H54 (cell line): ENCODE results near the gene VGLL2.

Experiments
- DNase-seq: peaks from one replicate; pipeline ENCODE4 v3.0.0; 2011; ENCODE audit warnings: low spot score, mixed read lengths; ENCODE audit not compliant: insufficient read length
- FAIRE-seq: peaks from 3 replicates; lab custom pipeline; 2011; peaks lifted over from hg19 to GRCh38; lab: Jason Lieb, UNC
- POLR2A ChIP-seq: IDR thresholded peaks from 2 replicates; pipeline ENCODE4 v1.6.1; 2011; ENCODE audit warnings: low read depth, mild to moderate bottlenecking, low read length

The VGLL2 gene

GRCh38 chr6:117263353-117263927, 1.9 kb upstream of the VGLL2 start:
- TF ChIP-seq POLR2A, result no peak
- no peak for FAIRE-seq
- no peak for DNase-seq

DNA sequence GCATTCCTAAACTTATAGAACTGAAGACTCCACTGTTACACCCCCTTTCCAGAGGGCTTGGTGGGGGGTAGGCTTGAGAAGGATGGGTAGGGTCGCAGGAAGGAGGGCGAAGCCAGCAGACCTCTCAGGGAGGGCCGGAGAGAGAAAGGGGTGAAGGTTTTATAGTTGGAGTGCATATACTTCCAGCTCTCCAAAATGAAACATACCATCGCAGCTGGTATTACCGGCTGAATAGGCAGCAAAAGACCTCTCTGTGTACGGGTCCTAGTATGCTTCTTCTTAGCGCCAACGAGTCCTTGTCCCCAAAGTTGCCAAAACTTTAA, 1.0 kb upstream of the VGLL2 start:
- FAIRE-seq (no peak), DNase-seq (no peak)
- TF ChIP-seq POLR2A, result no peak

- FAIRE-seq, result no peak
- no peak for TF ChIP-seq POLR2A
- DNase-seq, result no peak
These were observed 507 bp upstream of the VGLL2 start for GRCh38 chr6:117264692-117265409.

- TF ChIP-seq POLR2A, result no peak
- FAIRE-seq (no peak), DNase-seq (no peak)
These were observed 1.1 kb downstream of the VGLL2 start for GRCh38 chr6:117266257-117267053.

GRCh38 chr6:117267054-117267347, 1.6 kb downstream of the VGLL2 start:
- no peak for TF ChIP-seq POLR2A
- FAIRE-seq, result no peak
- DNase-seq, result no peak

DNA sequence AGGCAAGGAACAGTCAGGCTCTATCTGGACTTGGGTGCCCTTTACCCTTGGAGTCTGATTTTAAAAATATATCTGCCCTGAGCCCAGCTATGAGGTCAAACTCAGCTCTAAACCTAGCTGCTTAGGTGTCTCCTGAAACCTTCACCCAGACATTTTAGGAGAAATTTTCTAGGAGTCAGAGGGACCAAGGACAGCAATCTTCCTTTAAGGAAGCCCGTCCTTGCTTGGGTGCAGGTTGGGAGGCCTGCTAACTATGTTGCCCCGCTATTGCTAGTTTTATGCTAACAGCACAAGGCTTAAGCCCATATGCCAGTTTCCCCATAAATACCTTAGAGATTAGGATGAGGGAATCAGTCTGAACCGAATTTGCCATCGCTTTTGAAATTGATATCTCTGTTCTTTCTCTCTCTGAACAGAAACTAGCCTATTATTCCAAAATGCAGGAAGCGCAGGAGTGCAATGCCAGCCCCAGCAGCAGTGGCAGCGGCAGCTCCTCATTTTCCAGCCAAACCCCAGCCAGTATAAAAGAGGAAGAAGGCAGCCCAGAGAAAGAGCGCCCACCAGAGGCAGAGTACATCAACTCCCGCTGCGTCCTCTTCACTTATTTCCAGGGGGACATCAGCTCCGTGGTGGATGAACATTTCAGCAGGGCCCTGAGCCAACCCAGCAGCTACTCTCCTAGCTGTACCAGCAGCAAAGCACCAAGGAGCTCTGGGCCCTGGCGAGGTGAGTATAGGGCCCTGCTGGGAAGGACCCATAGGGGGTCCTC, 2.6 kb downstream of the VGLL2 start:
- TF ChIP-seq POLR2A, result no peak
- DNase-seq (no peak), FAIRE-seq (no peak)

DNA sequence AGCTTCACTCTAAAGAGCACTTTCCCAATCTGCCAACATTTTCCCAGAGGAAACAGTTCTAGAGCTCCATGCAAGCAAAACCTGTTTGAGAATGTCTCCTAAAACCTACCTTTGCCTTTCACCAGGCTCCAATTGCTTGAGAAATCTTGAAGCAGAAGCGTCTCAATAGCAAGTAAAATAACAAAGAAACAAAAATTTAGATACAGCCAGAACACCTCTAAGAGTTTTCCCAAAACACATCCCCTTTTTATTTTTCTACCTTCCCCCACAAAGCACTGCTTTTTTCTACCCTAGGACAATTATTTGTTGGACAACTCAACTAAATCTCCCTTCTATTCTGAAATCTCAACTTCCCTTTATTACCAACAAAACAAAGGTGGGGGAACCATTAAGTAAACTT, 3.6 kb downstream of the VGLL2 start:
- DNase-seq (no peak), FAIRE-seq (no peak)
- TF ChIP-seq POLR2A, result no peak

GRCh38 chr6:117269638-117270054, 4.3 kb downstream of the VGLL2 start:
- no peak for TF ChIP-seq POLR2A
- FAIRE-seq (no peak), DNase-seq (no peak)

DNA sequence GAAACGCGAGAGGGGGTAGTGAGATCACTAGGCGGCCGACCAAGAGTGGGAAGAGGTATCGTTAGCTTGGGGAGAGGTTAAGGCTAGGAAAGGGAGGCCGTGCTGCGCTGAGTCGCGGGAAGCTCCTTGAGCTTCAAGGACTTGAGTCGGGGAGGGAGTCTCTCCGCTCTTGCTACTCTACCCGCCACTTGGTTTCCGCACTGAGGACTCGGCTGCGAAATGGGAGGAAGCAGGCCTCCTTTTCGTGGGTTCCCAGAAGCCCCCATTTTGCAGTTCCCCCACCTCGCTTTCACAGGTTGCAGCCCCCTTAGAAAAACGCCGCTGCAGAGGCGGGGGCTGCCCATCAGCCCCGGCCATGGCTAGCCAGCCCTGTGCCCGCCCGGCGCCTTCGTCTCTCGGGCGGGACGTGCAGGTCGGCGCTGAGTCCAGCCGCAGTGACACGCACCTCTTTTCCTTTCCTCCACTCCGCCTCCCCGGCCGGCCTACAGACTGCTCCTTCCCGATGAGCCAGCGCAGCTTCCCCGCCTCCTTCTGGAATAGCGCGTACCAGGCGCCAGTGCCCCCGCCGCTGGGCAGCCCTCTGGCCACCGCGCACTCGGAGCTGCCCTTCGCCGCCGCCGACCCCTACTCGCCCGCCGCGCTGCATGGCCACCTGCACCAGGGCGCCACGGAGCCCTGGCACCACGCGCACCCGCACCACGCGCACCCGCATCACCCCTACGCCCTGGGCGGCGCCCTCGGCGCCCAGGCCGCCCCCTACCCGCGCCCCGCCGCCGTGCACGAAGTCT, 4.9 kb downstream of the VGLL2 start:
- FAIRE-seq, result no peak
- TF ChIP-seq POLR2A, result no peak
- no peak for DNase-seq

DNA sequence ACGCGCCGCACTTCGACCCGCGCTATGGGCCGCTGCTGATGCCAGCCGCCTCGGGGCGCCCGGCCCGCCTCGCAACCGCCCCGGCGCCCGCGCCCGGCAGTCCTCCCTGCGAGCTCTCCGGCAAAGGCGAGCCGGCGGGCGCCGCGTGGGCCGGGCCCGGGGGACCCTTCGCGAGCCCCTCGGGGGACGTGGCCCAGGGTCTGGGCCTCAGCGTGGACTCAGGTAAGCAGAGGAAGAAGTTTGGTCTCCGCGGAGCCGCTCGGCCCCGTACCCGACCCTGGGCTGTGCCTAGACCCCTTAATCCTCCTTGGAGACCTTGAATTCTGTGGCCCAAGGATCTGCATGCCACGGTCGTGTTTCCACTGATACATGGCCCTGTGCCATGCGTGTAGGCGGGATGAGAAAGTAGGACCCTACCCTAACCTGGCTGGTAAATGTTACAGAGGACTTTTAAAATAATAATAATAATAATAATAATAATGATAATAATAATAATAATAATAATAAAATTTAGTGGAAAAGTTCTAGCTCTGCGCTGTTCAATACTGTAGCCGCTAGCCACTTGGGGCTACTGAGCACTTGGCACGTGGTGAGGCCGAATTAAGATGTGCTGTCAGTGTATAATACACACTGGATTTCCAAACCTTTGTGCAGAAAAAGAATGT, 5.6 kb downstream of the VGLL2 start:
- FAIRE-seq (no peak), DNase-seq (no peak)
- no peak for TF ChIP-seq POLR2A

DNA sequence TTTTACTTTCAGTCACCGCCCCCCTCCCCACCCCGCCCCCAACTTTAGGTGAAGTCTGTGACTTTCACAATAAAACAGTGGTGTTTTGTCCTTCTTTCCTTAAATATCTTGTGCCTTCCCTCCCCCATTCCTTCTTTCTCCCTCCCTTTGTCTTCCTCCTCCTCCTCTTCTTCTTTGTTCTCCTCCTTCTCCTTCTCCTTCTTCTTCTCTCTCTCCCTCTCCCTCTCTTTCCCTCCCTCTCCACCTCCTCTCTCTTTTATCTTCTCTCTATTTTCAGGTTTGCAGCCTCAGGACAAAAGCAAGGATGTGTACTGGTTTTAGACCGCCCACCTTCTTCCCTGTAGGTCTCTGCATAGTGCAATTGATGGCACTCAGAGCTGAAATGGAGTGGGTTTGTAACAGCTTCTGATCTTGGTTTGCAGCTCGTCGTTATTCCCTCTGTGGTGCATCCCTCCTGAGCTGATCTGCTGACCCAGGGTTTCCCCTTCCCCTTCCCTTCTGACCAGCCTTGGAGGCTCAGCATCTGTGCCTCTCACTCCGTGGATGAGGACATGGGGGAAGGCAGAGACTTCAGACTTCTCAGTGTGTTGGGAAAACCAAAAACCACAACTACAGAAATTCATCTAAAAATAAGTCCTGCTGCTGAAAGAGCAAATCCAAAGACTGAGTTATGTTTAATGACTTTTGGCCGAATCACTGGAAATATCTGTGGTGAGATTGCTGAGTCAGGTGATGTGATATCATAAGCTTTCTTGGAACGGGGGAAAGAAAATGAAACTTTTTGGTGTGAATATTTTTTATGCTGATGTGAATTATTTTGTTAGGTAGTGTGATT, 6.9 kb downstream of the VGLL2 start:
- TF ChIP-seq POLR2A, result no peak
- DNase-seq, result no peak
- no peak for FAIRE-seq

DNA sequence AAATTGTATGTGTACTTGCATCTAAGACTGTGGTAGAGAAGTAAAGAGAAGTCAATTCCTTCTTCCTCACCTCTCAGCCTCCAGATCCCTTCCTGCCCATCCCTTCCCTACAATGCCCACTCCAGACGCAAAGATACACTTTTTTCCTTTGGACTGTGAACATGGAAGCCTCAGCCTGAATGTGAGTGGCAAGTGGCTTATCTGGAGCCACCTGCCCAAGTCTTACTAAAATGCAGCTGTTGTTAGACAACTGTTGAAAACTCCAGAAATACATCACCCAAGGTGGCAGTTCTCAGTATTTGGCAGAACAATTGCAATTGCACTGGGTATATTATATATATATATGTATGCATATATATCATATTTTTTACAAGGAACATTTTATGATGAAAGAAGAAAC, 7.5 kb downstream of the VGLL2 start:
- no peak for TF ChIP-seq POLR2A
- DNase-seq (no peak), FAIRE-seq (no peak)
